GM06990 (cell line): Measurements from ENCODE around the gene CHMP4B.

Source experiments
- DNase-seq: peaks from one replicate; pipeline ENCODE4 v3.0.0-alpha.2; 2011; ENCODE audit not compliant: insufficient read length; ENCODE audit errors: extremely low read depth
- H3K27me3 ChIP-seq: replicated peaks from 2 replicates; pipeline ENCODE4 v1.6.0; 2011; ENCODE audit warnings: low read length; ENCODE audit not compliant: control insufficient read depth, insufficient read depth
- H3K36me3 ChIP-seq: 2 replicates; pipeline ENCODE4 v1.5.1; 2011; ENCODE audit warnings: low read length; ENCODE audit not compliant: control insufficient read depth, insufficient read depth
- H3K4me3 ChIP-seq: replicated peaks from 2 replicates; pipeline ENCODE4 v1.5.1; 2011; ENCODE audit warnings: low read depth, mild to moderate bottlenecking, control low read depth, low read length
- CTCF ChIP-seq: IDR thresholded peaks from 2 replicates; pipeline ENCODE4 v1.5.1; 2011; ENCODE audit warnings: low read length, control low read depth, mild to moderate bottlenecking, inconsistent platforms; ENCODE audit not compliant: insufficient read depth, poor library complexity, severe bottlenecking

Gene CHMP4B

GRCh38 chr20:33784225-33784624 lies 26.9 kb upstream of the CHMP4B start:
- Histone ChIP-seq H3K4me3 (no peak overlapping the region), H3K27me3 (no peaks in the 10 kb centered on the region), H3K36me3 (no peaks in the 10 kb centered on the region; the same call in 1 of the 2 replicates)
- DNase-seq, result no peak
- TF ChIP-seq CTCF, result no peak

GRCh38 chr20:33785503-33785902 lies 25.6 kb upstream of the CHMP4B start:
- no peak for DNase-seq
- no peaks in the 10 kb centered on the region for H3K27me3 ChIP-seq
- no peak overlapping the region for H3K4me3 ChIP-seq
- peaks cover 2% of the 10 kb centered on the region; the same call in 1 of the 2 replicates for H3K36me3 ChIP-seq
- no peak for TF ChIP-seq CTCF

- no peak for DNase-seq
- H3K4me3 ChIP-seq, result no peak overlapping the region
Measured at GRCh38 chr20:33787253-33787891, 23.8 kb upstream of the CHMP4B start.

GRCh38 chr20:33788351-33789049 lies 22.6 kb upstream of the CHMP4B start:
- Histone ChIP-seq H3K27me3 (no peaks in the 10 kb centered on the region), H3K36me3 (peaks cover 2% of the 10 kb centered on the region; the same call in 1 of the 2 replicates), H3K4me3 (no peak overlapping the region)
- no peak for TF ChIP-seq CTCF
- no peak for DNase-seq

More at GRCh38 chr20:33787253-33787891, 23.8 kb upstream of the CHMP4B start:
- TF ChIP-seq CTCF, result no peak
- Histone ChIP-seq H3K36me3 (peaks cover 2% of the 10 kb centered on the region; the same call in 1 of the 2 replicates), H3K27me3 (no peaks in the 10 kb centered on the region)

GRCh38 chr20:33789109-33789857 lies 21.9 kb upstream of the CHMP4B start:
- DNase-seq, result no peak
- H3K27me3 ChIP-seq, result no peaks in the 10 kb centered on the region
- TF ChIP-seq CTCF, result no peak
- peaks cover 2% of the 10 kb centered on the region; the same call in 1 of the 2 replicates for H3K36me3 ChIP-seq
- H3K4me3 ChIP-seq, result no peak overlapping the region
